Effector memory CD8-positive, alpha-beta T cell (primary cell): ENCODE results near the gene CD53.
"Not testable (repeated sequence)": the region's sequence is repeated elsewhere in the genome, so short reads cannot be mapped to it uniquely, and the experiment has no call there.

ENCODE experiments used
- ATAC-seq: fragments of 150-1000 bp; cut with Tn5 transposase; replicated peaks from 2 replicates; pipeline ENCODE4 v1.10.0; 2021; ENCODE audit warnings: mild to moderate bottlenecking, moderate library complexity
- DNase-seq, 3 experiments: peaks; one replicate each; pipeline ENCODE4 v3.0.0; 2021
- H3K27ac Mint-ChIP-seq, 2 donors: one replicate each; pipeline ENCODE4 v1.8.0; 2022; ENCODE audit warnings: mild to moderate bottlenecking in 2 of 2, mixed read lengths in 2 of 2, moderate library complexity in 2 of 2
- H3K27me3 Mint-ChIP-seq, 2 donors: one replicate each; pipeline ENCODE4 v1.8.0; 2022; ENCODE audit warnings: mixed read lengths in 2 of 2
- H3K36me3 Mint-ChIP-seq: one replicate; pipeline ENCODE4 v1.8.0; 2022; ENCODE audit warnings: mild to moderate bottlenecking, moderate library complexity, mixed read lengths; ENCODE audit not compliant: insufficient read depth
- H3K4me1 Mint-ChIP-seq, 2 donors: one replicate each; pipeline ENCODE4 v1.8.0; 2022; ENCODE audit warnings: low read depth in 2 of 2, mixed read lengths in 2 of 2
- H3K4me3 Mint-ChIP-seq, 2 donors: one replicate each; pipeline ENCODE4 v1.8.0; 2022; ENCODE audit warnings: mild to moderate bottlenecking in 2 of 2, mixed read lengths in 2 of 2, moderate library complexity in 2 of 2
- H3K9me3 Mint-ChIP-seq, 2 donors: one replicate each; pipeline ENCODE4 v1.8.0; 2022; ENCODE audit warnings: mixed read lengths in 2 of 2

The CD53 gene

GRCh38 chr1:110860620-110861019 lies 12.3 kb upstream of the CD53 start:
- H3K9me3 Mint-ChIP-seq, H3K36me3 Mint-ChIP-seq, DNase-seq, H3K27ac Mint-ChIP-seq, H3K27me3 Mint-ChIP-seq, H3K4me3 Mint-ChIP-seq, ATAC-seq, H3K4me1 Mint-ChIP-seq: not testable (repeated sequence)

DNA sequence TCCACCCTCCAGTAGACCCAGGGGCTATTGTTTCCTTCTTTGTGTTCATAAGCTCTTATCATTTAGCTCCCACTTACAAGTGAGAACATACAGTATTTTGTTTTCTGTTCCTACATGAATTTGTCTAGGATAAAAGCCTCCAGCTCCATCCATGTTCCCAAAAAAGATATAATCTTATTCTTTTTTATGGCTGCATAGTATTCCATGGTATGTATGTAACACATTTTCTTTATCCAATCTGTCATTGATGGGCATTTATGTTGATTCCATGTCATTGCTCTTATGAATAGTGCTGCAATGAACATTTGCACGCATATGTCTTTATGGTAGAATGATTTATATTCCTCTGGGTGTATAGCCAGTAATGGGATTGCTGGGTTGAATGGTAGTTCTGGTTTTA lies 11.0 kb upstream of the CD53 start:
- H3K27me3 Mint-ChIP-seq, H3K27ac Mint-ChIP-seq, DNase-seq, H3K4me1 Mint-ChIP-seq, ATAC-seq, H3K36me3 Mint-ChIP-seq, H3K4me3 Mint-ChIP-seq, H3K9me3 Mint-ChIP-seq: not testable (repeated sequence)

GRCh38 chr1:110864287-110864686 lies 8.7 kb upstream of the CD53 start:
- Mint-ChIP-seq H3K9me3 (peaks cover 0 to 8% of the 10 kb centered on the region in 2 donors), H3K27me3 (no peaks in the 10 kb centered on the region), H3K4me3 (no peak overlapping the region), H3K36me3 (no peaks in the 10 kb centered on the region), H3K27ac (no peak overlapping the region), H3K4me1 (peaks cover 2 to 26% of the 10 kb centered on the region in 2 donors)
- no peak for ATAC-seq
- no peak for DNase-seq

DNA sequence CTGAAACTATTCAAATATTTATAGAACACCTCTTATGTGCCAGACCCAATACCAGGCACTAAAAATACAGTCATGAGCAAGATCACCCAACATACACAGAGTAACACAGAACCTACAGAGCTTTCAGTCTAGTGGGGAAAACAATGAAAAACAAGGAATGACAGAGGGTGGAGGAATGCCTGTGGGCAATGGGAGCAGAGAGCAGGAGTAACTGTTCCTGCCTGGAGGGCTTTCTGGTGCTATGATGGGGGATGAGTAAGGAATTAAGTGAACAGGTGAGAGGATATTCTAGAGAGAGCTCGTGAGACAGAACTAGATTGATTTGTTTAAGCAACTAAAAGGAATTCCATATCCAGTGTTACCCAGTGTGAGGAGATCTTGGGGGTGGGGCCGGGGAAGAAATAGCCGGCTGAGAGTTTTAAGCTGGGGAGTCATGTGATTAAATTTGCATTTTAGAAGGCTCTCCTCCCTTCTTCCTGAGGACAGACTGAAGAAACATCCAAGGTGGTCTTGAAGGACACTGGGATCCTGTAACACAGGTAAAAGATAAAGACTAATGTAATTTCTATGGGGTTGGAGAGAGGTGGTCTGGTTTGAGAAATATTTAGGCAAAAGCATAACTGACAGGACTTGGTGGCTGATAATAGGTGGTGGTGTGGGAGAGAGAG lies 2.1 kb upstream of the CD53 start:
- Mint-ChIP-seq H3K36me3 (peaks cover 17% of the 10 kb centered on the region), H3K27ac (peak overlapping the region; percentile 97), H3K4me3 (peak overlapping the region; percentile 9 to 26), H3K9me3 (peaks cover 0 to 3% of the 10 kb centered on the region in 2 donors), H3K4me1 (peaks cover 26 to 56% of the 10 kb centered on the region in 2 donors), H3K27me3 (no peaks in the 10 kb centered on the region)
- no peak for DNase-seq
- no peak for ATAC-seq

GRCh38 chr1:110872366-110872744 lies 593 bp upstream of the CD53 start:
- Mint-ChIP-seq H3K4me3 (peak overlapping the region; percentile 99), H3K27ac (peak overlapping the region; percentile 97), H3K27me3 (no peaks in the 10 kb centered on the region), H3K9me3 (no peaks in the 10 kb centered on the region), H3K36me3 (peaks cover 25% of the 10 kb centered on the region), H3K4me1 (peaks cover 34 to 60% of the 10 kb centered on the region in 2 donors)
- DNase-seq (no peak), ATAC-seq (no peak)

- H3K4me1 Mint-ChIP-seq = peaks cover 44 to 63% of the 10 kb centered on the region in 2 donors
- peak overlapping the region; percentile 97 for H3K27ac Mint-ChIP-seq
- no peaks in the 10 kb centered on the region for H3K27me3 Mint-ChIP-seq
- H3K36me3 Mint-ChIP-seq = peaks cover 35% of the 10 kb centered on the region
- DNase-seq = no peak
- no peak for ATAC-seq
- peak overlapping the region; percentile 99 for H3K4me3 Mint-ChIP-seq
- no peaks in the 10 kb centered on the region for H3K9me3 Mint-ChIP-seq
Measured at GRCh38 chr1:110873856-110874255, 908 bp downstream of the CD53 start.

DNA sequence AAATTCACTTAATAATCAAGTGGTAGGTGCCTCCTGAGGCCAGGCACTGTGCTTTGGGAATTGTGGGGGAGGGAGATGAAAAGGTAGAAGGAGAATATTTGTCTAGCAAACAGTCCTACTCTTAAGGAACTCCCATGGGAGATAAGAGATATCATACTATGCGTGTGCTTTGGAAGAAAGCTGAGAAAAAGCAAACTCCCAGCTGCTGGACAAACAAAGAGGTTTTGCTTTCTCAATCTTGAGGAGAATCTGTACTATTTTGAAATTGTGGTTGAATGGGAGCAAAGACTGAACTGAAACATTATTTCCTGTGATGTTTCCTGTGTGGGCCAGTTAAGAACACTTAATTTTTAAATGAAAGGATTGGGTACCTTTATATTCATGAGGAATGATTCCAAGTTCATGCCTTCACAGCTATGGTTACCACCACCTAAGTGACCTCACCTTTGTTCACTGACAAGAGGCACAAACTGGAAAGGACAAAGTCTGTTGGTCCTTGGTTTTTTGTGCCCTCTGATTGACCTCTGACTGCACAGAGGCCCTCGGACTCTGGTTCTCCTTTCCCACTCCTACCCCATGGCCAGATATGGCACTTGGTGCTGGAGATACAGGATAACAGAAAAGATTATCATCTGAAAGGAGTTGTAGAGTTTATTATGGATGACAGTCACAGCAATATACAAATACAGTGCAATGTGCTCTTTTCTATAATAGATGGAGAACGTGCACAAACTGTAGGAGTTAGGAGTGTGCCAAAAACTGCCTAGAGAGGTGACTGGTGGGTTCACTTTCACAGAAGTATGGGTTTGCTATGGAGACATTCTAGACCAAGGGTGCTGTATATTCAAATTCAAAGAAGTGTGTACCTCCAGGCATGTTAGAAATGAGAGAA lies 1.6 kb downstream of the CD53 start:
- Mint-ChIP-seq H3K4me3 (peak overlapping the region; percentile 99), H3K4me1 (peaks cover 44 to 63% of the 10 kb centered on the region in 2 donors), H3K27me3 (no peaks in the 10 kb centered on the region), H3K27ac (peak overlapping the region; percentile 97), H3K36me3 (peaks cover 40% of the 10 kb centered on the region), H3K9me3 (no peaks in the 10 kb centered on the region)
- ATAC-seq (peak; percentile 31), DNase-seq (no peak)

- H3K27ac Mint-ChIP-seq = peak overlapping the region; percentile 97
- peak overlapping the region; percentile 99 for H3K4me3 Mint-ChIP-seq
- no peaks in the 10 kb centered on the region for H3K9me3 Mint-ChIP-seq
- peaks cover 49 to 68% of the 10 kb centered on the region in 2 donors for H3K4me1 Mint-ChIP-seq
- peak; percentile 29 to 34 (median 30) for DNase-seq
- H3K36me3 Mint-ChIP-seq = peaks cover 47% of the 10 kb centered on the region
- H3K27me3 Mint-ChIP-seq = no peaks in the 10 kb centered on the region
- peak; percentile 65 for ATAC-seq
Measured at GRCh38 chr1:110875216-110875731, 2.3 kb downstream of the CD53 start.

- Mint-ChIP-seq H3K4me3 (peak overlapping the region; percentile 99), H3K9me3 (no peaks in the 10 kb centered on the region), H3K27ac (peak overlapping the region; percentile 97), H3K4me1 (peaks cover 48 to 72% of the 10 kb centered on the region in 2 donors), H3K36me3 (peaks cover 57% of the 10 kb centered on the region), H3K27me3 (no peaks in the 10 kb centered on the region)
- DNase-seq (no peak), ATAC-seq (no peak)
Measured at GRCh38 chr1:110876748-110877341, 3.9 kb downstream of the CD53 start.

DNA sequence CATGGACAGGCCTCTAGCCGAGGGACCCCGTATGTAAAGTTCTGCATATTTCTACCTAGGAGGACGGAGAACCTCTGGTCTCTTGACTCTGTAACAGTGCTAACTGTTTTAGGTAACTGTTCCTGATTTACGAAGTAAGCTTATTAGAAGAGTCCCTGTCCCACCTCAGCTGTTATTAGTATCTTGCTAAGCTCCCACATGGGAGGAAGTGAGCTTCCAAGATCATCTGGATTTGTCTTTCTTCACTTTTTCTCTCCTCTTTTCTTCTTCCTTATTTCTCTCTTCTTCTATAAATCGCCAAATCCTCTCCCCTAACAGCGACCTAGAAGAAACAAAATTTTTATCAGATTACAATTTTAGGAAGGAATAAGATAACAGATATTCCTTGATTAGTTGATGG lies 4.4 kb downstream of the CD53 start:
- Mint-ChIP-seq H3K27me3 (no peaks in the 10 kb centered on the region), H3K4me3 (peak overlapping the region; percentile 99), H3K9me3 (no peaks in the 10 kb centered on the region), H3K27ac (peak overlapping the region; percentile 97), H3K36me3 (peaks cover 62% of the 10 kb centered on the region), H3K4me1 (peaks cover 47 to 74% of the 10 kb centered on the region in 2 donors)
- ATAC-seq (no peak), DNase-seq (no peak)

GRCh38 chr1:110877776-110878175 lies 4.8 kb downstream of the CD53 start:
- Mint-ChIP-seq H3K9me3 (no peaks in the 10 kb centered on the region), H3K4me3 (peak overlapping the region; percentile 99), H3K27ac (peak overlapping the region; percentile 97), H3K36me3 (peaks cover 65% of the 10 kb centered on the region), H3K4me1 (peaks cover 43 to 74% of the 10 kb centered on the region in 2 donors), H3K27me3 (no peaks in the 10 kb centered on the region)
- DNase-seq (no peak), ATAC-seq (no peak)

DNA sequence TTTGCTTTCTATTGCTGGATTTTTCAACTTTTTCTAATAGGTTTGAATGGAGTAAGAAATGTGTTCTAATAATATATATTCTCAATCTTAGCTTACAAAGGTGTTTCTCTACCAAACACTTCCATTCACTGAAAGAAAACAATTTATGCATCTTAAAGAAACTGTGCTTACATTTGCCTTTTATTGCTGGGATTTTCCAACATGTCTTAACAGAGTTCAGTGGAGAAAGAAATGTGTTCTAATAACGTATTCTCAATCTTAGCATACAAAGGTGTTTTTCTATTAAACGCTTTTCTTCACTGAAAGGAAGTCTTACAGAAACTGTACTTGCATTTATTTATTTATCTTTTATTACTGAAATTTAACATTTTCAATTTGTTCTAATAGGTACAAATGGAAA lies 5.6 kb downstream of the CD53 start:
- H3K27me3 Mint-ChIP-seq = no peaks in the 10 kb centered on the region
- H3K36me3 Mint-ChIP-seq = peaks cover 70% of the 10 kb centered on the region
- peak overlapping the region; percentile 97 for H3K27ac Mint-ChIP-seq
- H3K9me3 Mint-ChIP-seq = no peaks in the 10 kb centered on the region
- H3K4me3 Mint-ChIP-seq = peak overlapping the region; percentile 99
- DNase-seq (no peak), ATAC-seq (no peak)
- H3K4me1 Mint-ChIP-seq = peaks cover 47 to 77% of the 10 kb centered on the region in 2 donors

- Mint-ChIP-seq H3K27ac (peak overlapping the region in 1 of 2 donors; percentile 97), H3K27me3 (no peaks in the 10 kb centered on the region), H3K9me3 (no peaks in the 10 kb centered on the region), H3K4me1 (peaks cover 49 to 81% of the 10 kb centered on the region in 2 donors), H3K4me3 (peak overlapping the region; percentile 99), H3K36me3 (peaks cover 69% of the 10 kb centered on the region)
- ATAC-seq = no peak
- no peak for DNase-seq
Measured at GRCh38 chr1:110878993-110879392, 6.0 kb downstream of the CD53 start.
